GM12864 (cell line): ENCODE measurements around the gene ZNF584.
A peak's percentile ranks its signal among the peaks of the same experiment; 100 is the strongest.

Experiments
- DNase-seq: peaks from one replicate; pipeline ENCODE4 v3.0.0-alpha.2; 2011; ENCODE audit warnings: low read depth
- H3K4me3 ChIP-seq: 2 replicates; pipeline ENCODE4 v1.5.1; 2011; ENCODE audit warnings: mild to moderate bottlenecking, low read depth, low read length, control low read depth
- TF ChIP-seq, protein P1 (sequence below): IDR thresholded peaks from 2 replicates; pipeline ENCODE4 v1.5.1; 2011; ENCODE audit warnings: low read depth, mild to moderate bottlenecking, moderate library complexity, low read length, control low read depth, inconsistent platforms; ENCODE audit errors: missing control alignments

ZNF584 gene

GRCh38 chr19:58455306-58455705 lies 46.9 kb downstream of the ZNF584 start:
- no peak overlapping the region for H3K4me3 ChIP-seq
- DNase-seq, result no peak
- TF ChIP-seq, protein P1, sequence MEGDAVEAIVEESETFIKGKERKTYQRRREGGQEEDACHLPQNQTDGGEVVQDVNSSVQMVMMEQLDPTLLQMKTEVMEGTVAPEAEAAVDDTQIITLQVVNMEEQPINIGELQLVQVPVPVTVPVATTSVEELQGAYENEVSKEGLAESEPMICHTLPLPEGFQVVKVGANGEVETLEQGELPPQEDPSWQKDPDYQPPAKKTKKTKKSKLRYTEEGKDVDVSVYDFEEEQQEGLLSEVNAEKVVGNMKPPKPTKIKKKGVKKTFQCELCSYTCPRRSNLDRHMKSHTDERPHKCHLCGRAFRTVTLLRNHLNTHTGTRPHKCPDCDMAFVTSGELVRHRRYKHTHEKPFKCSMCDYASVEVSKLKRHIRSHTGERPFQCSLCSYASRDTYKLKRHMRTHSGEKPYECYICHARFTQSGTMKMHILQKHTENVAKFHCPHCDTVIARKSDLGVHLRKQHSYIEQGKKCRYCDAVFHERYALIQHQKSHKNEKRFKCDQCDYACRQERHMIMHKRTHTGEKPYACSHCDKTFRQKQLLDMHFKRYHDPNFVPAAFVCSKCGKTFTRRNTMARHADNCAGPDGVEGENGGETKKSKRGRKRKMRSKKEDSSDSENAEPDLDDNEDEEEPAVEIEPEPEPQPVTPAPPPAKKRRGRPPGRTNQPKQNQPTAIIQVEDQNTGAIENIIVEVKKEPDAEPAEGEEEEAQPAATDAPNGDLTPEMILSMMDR, result no peak

GRCh38 chr19:58456111-58456510 lies 47.7 kb downstream of the ZNF584 start:
- H3K4me3 ChIP-seq, result no peak overlapping the region
- no peak for DNase-seq
- TF ChIP-seq, protein P1, result no peak

- H3K4me3 ChIP-seq, result no peak overlapping the region
- DNase-seq, result no peak
- TF ChIP-seq, protein P1, result no peak
Observed at GRCh38 chr19:58460039-58460438, 51.6 kb downstream of the ZNF584 start.

DNA sequence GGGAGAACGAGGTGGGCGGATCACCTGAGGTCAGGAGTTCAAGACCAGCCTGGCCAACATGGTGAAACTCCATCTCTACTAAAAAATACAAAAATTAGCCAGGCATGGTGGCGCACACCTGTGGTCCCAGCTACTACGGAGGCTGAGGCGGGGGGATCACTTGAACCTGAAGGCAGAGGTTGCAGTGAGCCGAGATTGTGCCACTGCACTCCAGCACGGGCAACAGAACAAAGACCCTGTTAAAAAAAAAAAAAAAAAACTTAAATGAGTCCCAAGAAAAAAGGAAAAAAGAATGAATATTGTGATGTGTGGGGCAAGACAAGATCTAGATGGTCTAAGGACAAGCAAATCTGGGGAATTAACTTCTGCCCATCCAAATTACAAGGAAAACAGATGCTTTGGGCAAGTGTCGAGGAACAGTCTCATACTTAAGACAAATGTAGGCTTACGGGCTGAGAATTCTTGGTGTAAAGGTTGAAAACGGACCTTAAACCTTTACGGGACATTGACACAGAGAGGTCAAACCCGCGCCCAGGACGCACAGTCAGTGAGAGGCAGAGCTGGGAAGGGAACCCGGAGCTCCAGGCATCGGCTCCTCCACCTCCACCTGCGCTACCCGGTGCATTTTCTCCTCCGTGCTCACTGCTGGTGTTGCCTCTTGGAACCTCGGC lies 57.8 kb downstream of the ZNF584 start:
- TF ChIP-seq, protein P1, result no peak
- no peak for DNase-seq
- peak overlapping the region; percentile 97 for H3K4me3 ChIP-seq

DNA sequence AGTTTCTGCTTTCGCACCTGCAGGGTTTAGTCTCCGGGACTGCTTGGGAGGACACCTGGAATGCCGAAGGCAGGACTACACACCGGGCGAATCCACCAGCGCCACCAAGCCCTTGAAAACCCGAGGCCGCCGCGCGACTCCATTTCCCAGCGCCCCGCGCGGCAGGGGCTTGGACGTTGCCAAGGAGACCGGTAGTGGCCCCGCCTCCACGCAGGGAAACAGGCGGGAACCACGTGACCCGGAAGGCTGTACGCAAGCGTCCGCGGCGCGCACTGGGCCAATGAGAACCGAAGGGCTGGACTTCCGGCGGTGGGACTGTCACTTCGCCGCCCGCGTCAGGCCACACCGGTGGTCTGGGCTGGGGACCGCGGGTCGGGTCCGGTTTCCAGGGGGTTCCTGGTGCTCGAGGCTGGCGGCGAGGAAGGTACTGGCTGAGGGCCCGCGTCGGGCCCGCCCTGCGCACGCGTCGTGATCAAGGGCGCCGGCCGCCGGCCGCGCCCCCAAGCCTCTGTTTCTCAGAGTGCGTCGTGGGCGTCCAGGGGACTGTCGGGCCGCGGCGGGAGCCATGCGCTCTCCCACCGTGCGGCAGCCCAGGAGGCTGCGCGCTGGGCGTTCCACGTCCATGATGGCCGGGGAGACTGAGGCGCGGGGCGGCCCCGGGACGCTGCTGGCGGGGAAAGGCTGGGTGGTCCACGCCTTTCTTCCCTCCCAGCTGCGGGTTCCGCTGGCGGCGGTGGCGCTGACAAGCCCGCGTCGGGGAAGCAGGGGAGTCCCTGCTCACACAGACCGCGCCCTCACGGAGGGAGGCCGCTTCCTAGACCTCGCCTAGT lies 58.5 kb downstream of the ZNF584 start, which contains the start of gene ZNF324:
Gene ZNF324 (plus strand): TSS at position 321 of the 830 bp plus-strand sequence. CDS start 2,106 bp downstream, outside the sequence.
- peak within 1 kb of the TSS; percentile 97 for H3K4me3 ChIP-seq
- DNase-seq, result peak; percentile 84
- TF ChIP-seq, protein P1, result no peak
